HG02623 (cell line): ENCODE data around the gene ARHGAP45.

Experiments used
- ATAC-seq: cut with Tn5 transposase; IDR thresholded peaks from one replicate; pipeline ENCODE4 v1.9.1; 2021; ENCODE audit warnings: moderate library complexity; ENCODE audit not compliant: unreplicated experiment

The ARHGAP45 gene

GRCh38 chr19:1085053-1085658 is 18.2 kb downstream of the ARHGAP45 start:
- ATAC-seq = no peak

DNA sequence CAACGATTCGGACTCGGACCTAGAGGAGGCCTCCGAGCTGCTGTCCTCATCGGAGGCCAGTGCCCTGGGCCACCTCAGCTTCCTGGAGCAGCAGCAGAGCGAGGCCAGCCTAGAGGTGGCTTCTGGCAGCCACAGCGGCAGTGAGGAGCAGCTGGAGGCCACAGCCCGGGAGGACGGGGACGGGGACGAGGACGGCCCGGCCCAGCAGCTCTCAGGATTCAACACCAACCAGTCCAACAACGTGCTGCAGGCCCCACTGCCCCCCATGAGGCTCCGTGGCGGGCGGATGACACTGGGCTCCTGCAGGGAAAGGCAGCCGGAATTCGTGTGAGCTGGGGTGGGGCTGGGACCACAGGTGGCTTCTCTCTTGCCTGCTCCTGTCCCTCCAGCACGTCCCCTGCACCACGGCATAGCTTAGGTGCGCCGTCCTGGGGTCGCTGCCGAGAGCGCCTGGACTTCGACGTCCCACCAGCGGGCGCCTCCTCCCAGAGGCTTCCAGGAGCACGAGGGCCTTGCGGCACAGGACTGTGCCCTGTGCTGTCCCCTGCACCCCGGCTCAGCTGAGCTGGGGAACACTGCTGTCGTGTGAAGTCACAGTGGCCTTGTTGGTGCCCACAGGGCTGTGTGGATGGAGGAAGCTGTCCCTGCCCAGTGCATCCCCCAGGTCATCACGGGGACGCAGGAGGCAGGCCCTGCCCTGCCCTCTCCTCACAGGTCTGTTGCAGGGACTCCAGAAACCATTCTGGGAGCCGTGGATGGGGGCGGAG is 18.9 kb downstream of the ARHGAP45 start:
- no peak for ATAC-seq

DNA sequence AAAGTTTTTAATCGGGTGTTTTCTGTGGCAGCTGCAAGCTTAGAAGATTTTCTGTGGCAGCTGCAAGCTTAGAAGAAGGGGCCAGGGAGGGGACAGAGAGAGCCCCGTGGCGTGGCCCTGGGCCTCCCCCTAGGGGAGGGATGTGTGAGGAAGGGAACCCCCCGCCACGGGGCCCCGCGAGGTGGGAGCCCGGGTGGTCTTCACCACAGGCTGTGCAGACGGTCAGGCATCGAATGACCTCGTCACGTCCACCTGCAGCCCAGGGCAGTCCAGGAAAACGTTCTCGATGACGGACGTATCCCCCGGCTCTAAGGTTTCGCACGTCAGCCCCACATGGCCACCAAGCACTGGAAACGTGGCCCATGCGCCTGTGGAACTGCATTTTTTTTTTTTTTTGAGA is 19.6 kb downstream of the ARHGAP45 start:
- no peak for ATAC-seq

GRCh38 chr19:1087813-1088415 is 20.9 kb downstream of the ARHGAP45 start:
- no peak for ATAC-seq

DNA sequence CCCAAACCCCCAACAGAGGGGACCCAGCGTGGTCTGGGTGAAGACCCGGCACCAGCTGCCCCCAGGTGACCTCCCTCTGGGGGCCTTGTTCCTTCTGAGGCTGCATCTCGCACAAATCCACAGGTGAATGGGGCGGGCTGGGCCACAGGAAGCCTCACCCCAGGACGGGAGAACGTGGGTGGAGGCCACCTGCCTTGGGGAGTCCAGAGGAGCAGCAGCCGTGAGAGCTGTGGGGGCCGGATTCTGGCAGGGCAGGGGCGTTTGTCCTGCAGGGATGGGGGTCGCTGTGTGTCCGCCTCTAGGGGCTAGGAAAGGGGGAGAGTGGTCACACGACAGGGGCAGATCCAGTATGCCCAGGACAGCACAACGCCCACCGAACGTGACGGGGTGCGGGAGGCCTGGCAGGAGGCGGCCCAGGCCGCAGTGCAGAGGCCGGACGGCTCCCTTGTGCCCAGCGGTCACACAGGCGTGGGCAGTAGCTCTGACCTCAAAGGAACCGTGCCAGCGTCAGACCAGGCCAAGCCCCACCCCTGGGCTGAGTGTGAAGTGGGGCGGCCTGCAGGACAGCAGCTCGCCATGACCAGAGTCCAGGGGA is 21.5 kb downstream of the ARHGAP45 start:
- ATAC-seq = no peak

GRCh38 chr19:1089126-1089771 is 22.3 kb downstream of the ARHGAP45 start:
- ATAC-seq = no peak

DNA sequence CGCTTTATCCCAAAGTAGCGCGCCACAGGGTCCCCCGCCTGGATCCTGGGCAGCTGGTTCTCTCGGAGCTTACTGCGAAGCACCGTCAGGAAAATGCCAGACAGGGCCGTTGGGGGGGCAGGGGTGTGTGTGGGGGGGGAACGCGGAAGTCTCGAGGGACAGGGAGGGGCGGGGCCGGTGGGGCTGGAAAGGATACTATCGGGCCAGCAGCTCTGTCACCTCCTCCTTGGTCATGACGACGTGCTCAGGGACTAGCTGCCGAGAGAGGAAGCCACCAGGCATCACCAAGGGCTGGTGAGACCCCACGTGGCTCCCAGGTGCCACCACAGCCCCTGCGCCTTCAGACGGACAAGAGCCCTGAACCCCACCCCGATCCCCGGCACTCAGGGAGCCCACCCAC is 22.9 kb downstream of the ARHGAP45 start:
- no peak for ATAC-seq

- ATAC-seq = no peak
Observed at GRCh38 chr19:1090731-1091543, 24.0 kb downstream of the ARHGAP45 start.

DNA sequence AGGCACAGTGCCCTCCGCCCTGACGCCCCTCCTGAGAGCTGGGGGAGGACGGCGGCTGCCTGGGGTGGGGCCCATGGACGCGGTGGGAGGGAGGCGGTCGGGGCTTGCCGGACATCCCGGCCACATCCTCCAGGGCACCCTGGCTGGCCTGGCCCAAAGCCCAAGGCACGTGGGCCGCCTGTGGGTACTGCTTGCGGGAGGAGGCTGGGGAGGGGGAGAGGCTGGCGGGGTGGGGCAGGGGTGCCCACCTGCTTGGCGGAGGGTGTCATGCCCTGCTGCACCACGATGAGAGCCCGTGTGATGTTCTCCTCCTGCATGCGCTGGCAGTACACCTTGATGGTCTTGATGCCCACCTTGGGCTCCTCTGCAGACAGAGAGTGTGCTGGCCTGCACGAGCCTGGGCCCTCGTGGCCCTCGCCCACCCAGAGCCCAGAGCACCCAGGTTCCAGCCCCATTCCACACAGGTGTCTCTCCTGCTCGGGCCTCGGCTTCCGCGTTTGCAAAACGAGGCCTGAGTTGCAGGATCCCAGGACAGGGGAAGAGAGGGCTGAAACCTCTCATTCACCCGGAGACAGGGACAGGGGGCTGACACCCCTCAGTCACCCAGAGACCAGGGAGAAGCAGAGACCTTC is 24.7 kb downstream of the ARHGAP45 start:
- no peak for ATAC-seq

GRCh38 chr19:1093330-1093729 is 26.4 kb downstream of the ARHGAP45 start:
- ATAC-seq = no peak

DNA sequence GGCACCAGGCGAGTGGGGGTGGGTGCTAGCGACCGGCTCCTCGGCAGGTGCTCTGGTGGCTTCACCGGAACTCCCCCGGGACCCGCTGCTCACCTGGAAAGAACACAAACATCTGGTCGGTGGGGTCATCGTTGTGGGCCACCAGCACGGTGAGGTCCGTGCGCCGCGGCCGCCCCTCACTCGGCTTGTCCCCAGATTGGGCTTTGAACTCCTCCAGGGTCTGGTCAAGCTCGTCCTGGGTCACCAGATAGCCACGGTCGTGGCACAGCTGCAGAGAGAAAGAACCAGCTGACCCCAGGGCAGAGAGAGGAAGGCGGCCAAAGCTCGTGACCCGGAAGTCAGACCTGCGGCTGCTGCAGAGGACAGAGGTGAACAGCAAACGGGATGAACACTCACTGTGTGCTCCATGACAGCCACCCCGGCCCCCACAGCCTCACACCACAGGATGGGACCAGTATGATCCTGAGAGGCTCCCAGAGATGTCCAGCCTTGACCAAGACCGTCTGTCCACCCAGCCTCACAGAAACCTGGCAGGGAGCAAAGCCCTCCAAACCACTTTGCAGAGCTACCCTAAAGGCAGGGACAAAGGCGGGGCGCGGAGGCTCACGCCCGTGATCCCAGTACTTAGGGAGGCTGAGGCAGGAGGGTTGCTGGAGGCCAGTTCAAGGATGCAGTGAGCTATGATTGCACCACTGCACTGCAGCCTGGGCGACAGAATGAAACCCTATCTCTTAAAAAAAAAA is 27.0 kb downstream of the ARHGAP45 start:
- ATAC-seq = no peak

- ATAC-seq = no peak
Observed at GRCh38 chr19:1094655-1094977, 27.6 kb downstream of the ARHGAP45 start.

- ATAC-seq = peak; percentile 83
Observed at GRCh38 chr19:1094978-1095701, 28.2 kb downstream of the ARHGAP45 start, which contains the start of gene POLR2E. Gene POLR2E (minus strand): TSS chr19:1095375. CDS start chr19:1095315, 60 bp downstream.

DNA sequence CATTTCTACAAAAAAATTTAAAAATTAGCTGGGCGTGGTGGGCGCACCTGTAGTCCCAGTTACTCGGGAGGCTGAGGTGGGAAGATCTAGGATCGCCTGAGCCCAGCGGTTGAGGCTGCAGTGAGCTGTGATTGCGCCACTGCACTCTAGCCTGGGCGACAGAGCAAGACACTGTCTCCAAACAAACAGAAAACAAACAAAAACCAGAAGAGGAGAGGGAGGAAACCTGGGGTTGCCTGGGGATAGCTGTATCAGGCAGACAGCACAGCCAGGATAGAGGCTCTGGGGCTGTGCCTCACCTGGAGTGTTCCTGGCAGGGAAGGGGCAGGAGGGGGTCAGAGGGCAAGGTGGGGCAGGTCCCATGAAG is 30.8 kb downstream of the ARHGAP45 start:
- no peak for ATAC-seq

DNA sequence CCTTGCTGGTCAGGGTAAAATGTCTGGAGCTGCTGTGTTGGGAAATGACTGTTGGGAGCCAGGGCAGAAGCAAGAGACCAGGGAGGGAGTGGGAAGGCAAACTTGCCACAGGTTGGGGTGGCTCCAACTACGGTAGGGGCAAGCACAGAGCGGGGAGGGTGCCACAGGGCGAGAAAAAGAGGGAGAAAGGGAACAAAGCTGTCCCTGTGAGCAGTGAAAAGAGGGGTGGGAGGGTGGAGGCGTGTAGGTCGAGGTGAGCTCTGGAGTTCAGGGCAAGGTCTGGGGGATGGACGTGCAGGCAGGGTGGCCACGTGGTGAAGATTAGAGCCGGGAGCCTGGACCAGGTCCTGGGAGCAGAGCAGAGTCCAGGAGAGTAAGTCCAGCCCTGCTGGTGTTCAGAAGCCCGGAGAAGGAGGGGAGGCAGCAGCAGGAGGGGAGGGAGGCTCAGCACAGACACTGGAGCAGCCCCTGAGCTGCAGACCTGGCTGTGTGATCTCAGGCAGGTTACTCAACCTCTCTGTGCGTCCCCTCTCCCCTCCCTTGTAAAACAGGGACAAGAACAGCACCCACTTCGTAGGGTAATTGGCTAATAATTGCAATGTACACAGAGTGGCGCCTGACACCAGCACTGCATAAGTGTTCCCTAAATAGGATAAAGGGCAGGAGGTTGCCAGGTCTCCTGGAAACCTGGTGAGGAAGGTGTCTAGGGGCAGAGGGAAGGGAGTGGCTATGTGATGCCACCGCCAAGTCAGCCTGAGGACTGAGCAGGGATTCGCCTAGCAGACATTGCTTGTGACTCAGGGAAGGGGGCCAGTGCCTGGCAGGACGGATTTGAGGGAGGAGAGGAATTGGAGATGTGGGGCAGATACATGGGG is 31.4 kb downstream of the ARHGAP45 start:
- no peak for ATAC-seq

- ATAC-seq = no peak
Observed at GRCh38 chr19:1101337-1101698, 34.4 kb downstream of the ARHGAP45 start.

DNA sequence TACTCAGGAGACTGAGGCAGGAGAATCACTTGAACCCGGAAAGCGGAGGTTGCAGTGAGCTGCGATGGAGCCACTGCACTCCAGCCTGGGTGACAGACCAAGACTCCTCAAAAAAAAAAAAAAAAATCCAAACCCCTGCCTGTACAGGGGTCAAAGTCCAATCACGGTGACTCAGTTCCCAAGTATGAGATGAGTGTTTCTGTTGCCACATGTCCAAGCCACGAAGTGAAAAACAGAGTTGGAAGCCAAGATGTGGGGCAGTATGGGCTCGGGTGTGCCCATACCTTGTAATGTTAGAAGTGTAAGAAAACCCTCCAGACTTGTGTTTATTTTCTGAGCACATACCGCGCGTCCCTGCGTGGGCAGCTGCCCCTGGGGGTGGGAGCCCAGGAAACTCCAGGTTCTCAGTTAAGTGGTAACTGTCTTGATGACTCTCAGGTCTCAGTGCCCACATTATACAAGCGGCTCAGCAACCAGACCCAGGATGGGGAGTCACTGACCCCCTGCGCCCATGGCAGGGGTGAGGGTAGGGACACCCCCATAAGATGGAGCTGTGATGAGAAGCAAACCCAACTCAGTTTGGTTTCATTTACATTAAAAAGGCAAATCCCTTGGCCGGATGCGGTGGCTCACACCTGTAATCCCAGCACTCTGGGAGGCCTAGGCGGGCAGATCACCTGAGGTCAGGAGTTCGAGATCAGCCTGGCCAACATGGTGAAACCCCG is 35.6 kb downstream of the ARHGAP45 start:
- ATAC-seq = no peak
